Amniotic epithelial cell (primary cell): ENCODE measurements around the gene ANKRD13A.
"Not testable (repeated sequence)": the region's sequence is repeated elsewhere in the genome, so short reads cannot be mapped to it uniquely, and the experiment has no call there.

Source experiments
- DNase-seq: peaks from one replicate; pipeline ENCODE4 v3.0.0-alpha.2; 2010; ENCODE audit warnings: low read depth

ANKRD13A gene

GRCh38 chr12:110048242-110049027 is 49.2 kb downstream of the ANKRD13A start, which contains the start of gene C12orf76:
Gene C12orf76 (minus strand): TSS chr12:110048522. CDS start chr12:110048495, 27 bp downstream.
- peak; percentile 94 for DNase-seq

GRCh38 chr12:110049034-110049433 is 49.8 kb downstream of the ANKRD13A start:
- DNase-seq, result not testable (repeated sequence)

- DNase-seq, result not testable (repeated sequence)
These were observed 50.4 kb downstream of the ANKRD13A start for GRCh38 chr12:110049666-110050065.

- DNase-seq, result no peak
These were observed 51.7 kb downstream of the ANKRD13A start for GRCh38 chr12:110050927-110051326.

DNA sequence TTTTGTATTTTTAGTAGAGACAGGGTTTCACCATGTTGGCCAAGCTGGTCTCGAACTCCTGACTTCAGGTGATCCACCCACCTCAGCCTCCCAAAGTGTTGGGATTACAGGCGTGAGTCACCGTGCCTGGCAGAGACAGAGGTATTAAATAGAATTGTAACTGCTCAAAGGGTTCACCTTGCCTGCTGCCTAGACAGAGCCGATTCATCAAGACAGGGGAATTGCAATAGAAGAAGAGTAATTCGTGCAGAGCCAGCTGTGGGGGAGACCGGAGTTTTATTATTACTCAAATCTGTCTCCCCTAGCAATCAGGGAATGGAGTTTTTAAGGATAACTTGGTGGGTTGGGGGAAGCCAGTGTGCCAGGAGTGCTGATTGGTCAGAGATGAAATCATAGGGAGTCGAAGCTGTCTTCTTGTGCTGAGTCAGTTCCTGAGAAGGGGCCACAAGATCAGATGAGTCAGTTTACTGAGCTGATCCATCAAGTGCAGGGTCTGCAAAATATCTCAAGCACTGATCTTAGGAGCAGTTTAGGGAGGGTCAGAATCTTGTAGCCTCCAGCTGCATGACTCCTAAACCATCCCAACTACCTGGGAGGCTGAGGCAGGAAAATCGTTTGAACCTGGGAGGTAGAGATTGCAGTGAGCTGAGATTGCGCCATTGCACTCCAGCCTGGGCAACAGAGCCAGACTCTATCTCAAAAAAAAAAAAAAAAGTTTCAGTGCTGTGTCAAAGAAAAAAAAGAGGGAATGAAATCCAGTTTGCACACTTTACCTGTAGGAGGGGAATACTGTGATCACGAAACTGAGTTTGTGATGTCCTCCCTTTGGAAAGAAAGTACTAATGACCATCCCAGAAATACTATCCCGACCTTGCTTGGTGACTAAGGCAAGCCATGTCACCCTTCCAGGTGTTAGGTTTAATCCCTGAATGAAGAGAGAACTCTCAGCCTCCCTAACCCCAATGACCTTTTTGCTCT is 56.4 kb downstream of the ANKRD13A start:
- peak; percentile 98 for DNase-seq

GRCh38 chr12:110056643-110057042 is 57.4 kb downstream of the ANKRD13A start:
- not testable (repeated sequence) for DNase-seq

DNA sequence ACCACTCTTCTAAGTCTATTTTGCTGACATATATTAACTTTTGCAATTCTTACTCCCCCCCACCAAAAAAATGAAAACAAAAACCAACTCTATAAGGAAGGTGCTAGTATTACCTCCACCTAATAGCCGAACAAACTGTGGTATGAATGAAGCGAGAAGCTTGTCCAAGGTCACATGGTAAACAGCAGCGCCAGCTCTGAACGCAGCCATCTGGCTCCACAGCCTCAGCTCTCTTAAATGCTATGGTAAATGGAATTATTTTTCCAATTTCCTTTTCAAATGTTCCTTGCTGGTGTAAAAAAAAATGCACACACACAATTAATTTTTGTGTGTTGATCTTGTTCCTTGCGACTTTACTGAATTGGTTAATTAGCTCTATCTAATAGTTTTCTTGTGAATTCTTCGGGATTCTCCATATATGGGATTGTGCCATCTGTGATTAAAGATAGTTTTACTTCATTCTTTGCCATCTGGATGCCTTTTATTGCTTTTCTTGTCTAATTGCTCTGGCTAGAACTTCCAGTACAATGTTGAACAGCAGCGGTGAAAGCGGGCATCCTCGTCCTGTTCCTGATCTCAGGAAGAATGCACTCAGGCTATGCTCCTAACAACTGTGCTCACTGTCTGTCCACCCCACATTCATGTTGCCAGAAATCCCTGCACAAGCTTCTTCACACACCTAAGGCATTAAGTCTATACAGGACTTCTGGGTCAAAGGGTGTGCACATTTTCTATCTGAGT is 59.8 kb downstream of the ANKRD13A start:
- no peak for DNase-seq

DNA sequence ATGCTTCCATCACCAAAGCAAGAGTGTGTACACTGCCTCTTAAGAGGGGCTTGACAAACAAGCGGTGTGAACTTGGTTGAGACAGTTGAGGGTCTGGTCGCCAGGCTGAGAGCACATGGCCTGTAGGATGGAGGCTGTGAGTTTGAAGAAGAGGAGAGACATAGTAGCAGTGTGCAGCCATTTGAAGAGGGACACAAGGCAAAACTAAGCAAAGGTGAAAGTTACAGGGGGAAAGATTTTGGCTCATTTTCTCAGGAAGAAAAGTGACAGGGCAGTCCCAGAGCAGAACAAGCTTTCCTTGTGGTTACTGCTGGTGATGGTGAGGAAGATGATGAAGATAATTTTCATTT is 60.4 kb downstream of the ANKRD13A start:
- DNase-seq, result no peak

DNA sequence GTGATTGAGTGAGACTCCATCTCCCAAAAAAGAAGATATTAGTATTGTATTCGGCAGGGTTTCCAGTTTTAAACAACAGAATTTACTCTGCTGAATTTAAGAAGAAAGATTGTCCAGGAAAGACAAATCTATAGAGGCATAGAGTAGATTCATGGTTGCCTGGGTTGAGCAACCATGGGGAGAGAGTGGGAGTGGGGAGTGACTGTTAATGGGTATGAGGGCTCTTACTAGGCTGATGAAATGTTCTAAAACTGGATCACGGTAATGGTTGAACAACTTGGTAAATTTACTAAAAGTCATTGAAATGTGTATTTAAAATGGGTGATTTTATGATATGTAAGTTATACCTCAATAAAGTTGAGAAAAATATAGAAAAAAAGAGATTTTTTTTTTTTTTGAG is 63.0 kb downstream of the ANKRD13A start:
- peak; percentile 28 for DNase-seq

DNA sequence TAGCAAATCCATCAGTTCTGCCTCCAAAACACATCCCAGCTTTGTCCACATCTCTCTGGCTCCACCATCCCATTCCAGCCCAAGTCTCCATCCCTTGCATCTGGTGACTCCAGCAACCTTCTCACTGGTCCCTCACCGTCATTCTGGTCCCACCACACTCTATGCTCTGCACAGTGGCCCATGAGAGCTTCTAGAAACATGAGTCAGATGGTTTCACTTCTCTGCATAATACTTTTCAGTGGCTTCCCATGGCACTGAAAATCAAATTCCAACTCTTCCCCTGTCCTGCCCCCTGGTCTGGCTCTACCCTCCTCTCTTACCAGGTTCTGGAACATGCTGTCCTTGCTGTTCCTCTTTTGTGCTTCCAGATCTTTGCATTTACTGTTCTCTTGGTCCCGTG is 66.3 kb downstream of the ANKRD13A start:
- no peak for DNase-seq

DNA sequence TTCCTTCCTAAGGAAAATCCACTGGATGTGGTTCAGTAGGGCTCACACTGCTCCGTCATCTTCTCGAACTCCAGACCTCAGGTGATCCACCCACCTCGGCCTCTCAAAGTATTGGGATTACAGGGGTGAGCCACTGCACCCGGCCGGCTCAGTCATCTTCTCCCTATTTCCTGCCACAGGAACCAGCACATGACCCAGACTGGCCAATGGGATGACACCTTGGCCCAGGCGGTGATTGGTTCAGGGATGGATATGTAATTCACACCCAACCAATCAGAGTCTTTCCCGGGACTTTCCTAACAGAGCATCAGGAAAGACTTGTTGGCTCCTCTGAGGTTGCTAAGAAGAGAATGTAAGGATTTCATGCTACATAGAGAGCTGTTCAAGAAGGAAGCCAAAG is 68.3 kb downstream of the ANKRD13A start:
- no peak for DNase-seq

DNA sequence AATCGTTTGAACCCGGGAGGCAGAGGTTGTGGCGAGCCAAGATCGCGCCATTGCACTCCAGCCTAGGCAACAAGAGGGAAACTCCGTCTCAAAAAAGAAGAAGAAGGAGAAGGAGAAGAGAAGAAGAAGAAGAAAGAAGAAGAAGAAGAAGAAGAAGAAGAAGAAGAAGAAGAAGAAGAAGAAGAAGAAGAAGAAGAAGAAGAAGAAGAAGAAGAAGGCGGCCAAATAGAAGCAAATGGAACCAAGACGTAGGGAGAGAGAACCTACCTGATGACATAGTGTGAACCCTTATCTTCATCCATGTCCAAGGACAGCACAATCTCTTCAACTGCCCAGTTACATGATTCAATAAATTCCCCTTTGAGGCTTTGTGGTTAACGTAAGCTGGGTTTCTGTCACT is 68.9 kb downstream of the ANKRD13A start:
- DNase-seq, result not testable (repeated sequence)

- no peak for DNase-seq
These were observed 69.4 kb downstream of the ANKRD13A start for GRCh38 chr12:110068654-110069053.

DNA sequence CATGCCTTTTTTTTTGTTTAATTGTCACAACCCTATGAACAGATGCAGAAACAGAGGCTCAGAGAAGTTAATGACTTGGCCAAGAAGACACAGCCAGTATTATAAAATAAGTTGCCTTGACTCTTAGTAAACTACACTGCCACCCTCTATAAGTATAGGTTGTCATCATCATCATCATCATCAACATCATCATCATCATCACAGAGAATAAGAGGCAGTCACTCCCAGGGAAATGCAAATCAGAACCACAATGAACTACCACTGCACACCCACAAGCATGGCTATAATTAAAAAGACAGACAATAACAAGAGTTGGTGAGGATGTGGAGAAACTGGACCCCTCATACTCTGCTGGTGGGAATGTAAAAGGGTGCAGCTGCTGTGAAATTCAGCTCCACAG is 72.3 kb downstream of the ANKRD13A start:
- DNase-seq, result no peak

DNA sequence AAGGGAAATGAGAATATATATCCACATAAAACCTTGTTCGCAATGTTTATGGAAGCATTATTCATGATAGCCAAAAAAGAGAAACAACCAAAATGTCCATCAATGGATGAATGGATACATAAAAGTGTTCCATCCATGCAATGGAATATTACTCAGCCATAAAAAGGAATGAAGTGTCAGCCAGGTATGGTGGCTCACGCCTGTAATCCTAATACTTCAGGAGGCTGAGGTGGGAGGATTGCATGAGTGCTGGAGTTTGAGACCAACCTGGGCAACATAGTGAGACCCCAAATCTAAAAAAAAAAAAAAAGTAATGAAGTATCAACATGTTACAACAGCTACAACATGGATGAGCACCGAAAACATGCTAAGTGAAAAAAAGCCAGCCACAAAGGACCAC is 72.7 kb downstream of the ANKRD13A start:
- no peak for DNase-seq

DNA sequence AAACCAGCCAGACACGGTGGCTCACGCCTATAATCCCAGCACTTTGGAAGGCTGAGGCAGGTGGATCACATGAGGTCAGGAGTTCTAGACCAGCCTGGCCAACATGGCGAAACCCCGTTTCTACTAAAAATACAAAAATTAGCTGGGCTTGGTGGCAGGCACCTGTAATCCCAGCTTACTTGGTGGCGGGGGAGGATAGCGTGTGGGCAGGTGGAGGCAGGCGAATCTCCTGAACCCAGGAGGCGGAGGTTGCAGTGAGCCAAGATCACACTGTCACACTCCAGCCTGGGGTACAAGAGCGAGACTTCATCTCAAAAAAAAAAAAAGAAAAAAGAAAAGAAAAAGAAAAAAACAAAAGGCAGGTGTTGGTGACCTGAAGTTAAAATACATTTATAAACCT is 73.4 kb downstream of the ANKRD13A start:
- DNase-seq, result not testable (repeated sequence)

DNA sequence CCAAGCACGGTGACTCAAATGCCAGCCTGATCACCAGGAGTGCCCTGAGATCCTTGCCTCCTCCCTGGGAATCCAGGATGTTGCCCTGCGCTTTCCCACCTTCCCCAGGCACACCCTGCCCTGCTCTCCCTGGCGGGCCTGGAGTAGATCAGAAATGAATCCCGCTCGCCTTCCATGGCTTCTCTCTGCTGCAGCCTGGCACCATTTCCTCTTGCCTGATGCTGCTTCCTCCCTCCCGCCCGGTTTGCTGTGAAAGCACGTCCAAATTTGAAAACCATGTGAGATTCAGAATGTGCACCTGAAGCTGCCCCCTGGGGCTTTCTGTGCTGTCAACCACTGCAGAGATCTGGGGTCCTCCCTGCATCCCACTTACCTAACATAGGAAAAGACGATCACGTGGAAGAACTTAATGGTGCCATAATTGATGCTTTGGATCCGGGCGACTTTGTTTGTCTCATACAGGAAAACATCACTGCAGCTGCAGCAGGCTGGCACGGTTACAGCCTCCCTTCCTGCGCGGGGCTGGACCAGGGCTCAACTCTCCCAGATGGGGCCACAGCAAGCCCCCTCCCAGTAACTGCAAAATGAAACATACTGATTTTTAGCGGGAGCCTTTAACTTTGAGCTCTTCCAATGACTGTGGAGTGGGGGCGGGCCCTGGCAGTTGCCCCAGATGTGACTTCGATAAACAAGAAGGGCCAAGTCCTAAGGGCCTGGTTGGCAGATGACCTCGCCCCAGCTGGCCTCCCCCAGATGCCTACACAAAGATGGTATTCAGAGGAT is 74.0 kb downstream of the ANKRD13A start:
- no peak for DNase-seq

- DNase-seq, result no peak
These were observed 74.9 kb downstream of the ANKRD13A start for GRCh38 chr12:110074089-110074488.

DNA sequence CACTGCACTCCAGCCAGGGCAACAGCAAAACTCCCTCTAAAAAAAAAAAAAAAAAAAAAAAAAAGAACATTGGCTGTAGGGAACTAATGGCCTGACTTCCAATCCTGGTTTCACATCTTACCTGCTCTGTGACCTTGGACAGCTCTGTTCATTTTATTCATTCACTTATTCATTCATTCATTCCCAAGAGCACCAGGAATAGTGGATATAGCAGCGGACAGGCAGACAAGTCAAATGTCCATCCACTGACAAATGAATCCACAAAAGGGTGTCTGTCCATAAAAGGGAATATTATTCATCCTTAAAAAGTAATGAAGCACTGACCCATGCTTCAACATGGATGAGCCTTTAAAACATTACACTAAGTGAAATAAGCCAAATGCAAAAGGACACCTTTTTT is 76.7 kb downstream of the ANKRD13A start:
- no peak for DNase-seq

GRCh38 chr12:110077800-110078199 is 78.6 kb downstream of the ANKRD13A start:
- DNase-seq, result peak; percentile 23
